AG10803 (cell line): ENCODE measurements around the gene CPXM2.
A peak's percentile ranks its signal among the peaks of the same experiment; 100 is the strongest.

Source experiments
- DNase-seq: peaks from one replicate; pipeline ENCODE4 v3.0.0; 2010; ENCODE audit warnings: low read depth
- H3K4me3 ChIP-seq: 2 replicates; pipeline ENCODE4 v1.5.1; 2011; ENCODE audit warnings: mild to moderate bottlenecking, low read length, control low read depth
- TF ChIP-seq, protein P1 (sequence below): conservative IDR thresholded peaks from 2 replicates; pipeline ENCODE4 v1.5.1; 2011; ENCODE audit warnings: mild to moderate bottlenecking, low read length, control low read depth, inconsistent platforms

CPXM2 gene

DNA sequence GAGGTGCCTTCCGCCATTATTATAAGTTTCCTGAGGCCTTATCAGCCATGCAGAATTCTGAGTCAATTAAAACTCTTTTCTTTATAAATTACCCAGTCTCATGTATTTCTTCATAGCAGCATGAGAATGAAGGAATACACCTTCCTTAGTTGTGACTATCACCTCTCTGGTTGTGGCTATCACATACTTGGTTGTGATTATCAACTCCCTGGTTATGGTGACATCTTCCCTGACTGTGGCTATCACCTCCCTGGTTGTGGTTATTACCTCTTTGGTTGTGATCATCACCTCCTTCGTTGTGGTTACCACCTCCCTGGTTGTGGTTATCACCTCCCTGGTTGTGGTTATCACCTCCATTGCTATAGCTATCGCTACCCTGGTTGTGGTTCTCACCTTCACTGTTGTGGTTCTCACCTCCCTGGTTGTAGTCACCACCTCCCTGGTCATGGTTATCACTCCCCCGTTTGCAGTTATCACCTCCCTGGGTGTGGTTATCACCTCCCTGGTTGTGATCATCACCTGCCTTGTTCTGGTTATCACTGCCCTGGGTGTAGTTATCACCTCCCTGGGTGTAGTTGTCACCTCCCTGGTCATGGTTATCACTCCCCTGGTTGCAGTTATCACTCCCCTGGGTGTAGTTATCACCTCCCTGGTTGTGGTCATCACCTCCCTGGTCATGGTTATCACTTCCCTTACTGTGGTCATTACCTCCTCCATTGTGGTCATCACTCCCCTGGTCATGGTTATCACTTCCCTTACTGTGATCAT lies 119.5 kb downstream of the CPXM2 start:
- no peak for DNase-seq

DNA sequence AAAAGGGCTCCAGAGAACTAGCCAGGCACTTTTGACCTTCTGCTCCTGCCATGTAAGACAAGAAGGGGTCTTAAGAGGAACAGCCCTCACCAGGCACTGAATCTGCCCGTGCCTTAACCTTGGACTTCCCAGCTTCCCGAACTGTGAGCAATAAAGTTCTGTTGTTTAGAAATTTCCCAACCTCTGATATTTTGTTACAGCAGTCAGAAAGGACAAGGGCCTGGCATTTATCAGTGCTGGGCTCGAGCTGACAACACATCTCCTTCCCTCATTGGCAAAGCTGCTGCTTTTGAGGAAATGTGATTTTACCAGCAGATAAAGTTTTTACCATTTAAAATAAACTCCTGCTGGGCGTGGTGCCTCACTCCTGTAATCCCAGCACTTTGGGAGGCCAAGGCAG lies 122.0 kb downstream of the CPXM2 start:
- H3K4me3 ChIP-seq = no peak overlapping the region
- DNase-seq = no peak
- TF ChIP-seq, protein P1, sequence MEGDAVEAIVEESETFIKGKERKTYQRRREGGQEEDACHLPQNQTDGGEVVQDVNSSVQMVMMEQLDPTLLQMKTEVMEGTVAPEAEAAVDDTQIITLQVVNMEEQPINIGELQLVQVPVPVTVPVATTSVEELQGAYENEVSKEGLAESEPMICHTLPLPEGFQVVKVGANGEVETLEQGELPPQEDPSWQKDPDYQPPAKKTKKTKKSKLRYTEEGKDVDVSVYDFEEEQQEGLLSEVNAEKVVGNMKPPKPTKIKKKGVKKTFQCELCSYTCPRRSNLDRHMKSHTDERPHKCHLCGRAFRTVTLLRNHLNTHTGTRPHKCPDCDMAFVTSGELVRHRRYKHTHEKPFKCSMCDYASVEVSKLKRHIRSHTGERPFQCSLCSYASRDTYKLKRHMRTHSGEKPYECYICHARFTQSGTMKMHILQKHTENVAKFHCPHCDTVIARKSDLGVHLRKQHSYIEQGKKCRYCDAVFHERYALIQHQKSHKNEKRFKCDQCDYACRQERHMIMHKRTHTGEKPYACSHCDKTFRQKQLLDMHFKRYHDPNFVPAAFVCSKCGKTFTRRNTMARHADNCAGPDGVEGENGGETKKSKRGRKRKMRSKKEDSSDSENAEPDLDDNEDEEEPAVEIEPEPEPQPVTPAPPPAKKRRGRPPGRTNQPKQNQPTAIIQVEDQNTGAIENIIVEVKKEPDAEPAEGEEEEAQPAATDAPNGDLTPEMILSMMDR = no peak

More for the DNA sequence above, 119.5 kb downstream of the CPXM2 start:
- TF ChIP-seq, protein P1 = no peak
- H3K4me3 ChIP-seq = no peak overlapping the region

DNA sequence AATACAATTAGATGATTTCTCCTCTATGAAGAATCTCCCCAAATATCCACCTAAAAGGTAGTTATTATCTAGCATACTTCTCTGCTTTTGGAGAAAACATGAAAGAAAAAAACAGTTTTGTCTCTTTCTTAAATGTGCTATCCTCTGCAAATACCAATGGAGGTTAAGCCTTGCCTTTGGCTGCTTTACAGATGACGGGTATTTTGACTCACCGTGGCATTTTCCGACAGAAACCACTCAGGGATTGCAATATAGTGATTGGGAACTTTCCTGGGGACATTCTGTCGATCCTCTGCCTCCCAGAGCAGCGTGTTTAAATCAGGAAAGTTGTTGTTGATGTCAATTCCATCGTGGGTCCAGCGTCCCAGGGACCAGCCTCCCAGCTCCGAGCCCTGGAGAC lies 124.8 kb downstream of the CPXM2 start:
- TF ChIP-seq, protein P1 = no peak
- peak; percentile 37 for DNase-seq
- no peak overlapping the region for H3K4me3 ChIP-seq

DNA sequence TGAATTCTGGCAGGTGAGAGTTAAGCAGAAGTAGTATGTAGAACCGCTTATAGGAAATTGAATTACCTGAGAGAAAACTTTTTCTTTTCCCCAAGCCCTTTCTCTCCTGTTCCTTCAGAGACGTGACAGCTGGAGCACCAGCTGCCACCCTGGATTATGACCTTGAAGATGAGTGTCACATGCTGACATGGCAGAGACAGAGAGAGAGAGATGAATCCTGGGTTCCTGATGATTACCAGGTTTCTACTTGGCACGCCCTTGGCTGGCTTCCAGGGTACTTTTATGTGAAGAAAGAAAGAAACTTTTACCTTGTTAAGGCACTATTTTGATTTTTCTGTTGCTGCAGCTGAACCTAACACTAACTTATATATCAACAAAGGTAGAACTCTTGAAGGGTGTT lies 125.6 kb downstream of the CPXM2 start:
- TF ChIP-seq, protein P1 = no peak
- no peak for DNase-seq
- no peak overlapping the region for H3K4me3 ChIP-seq

DNA sequence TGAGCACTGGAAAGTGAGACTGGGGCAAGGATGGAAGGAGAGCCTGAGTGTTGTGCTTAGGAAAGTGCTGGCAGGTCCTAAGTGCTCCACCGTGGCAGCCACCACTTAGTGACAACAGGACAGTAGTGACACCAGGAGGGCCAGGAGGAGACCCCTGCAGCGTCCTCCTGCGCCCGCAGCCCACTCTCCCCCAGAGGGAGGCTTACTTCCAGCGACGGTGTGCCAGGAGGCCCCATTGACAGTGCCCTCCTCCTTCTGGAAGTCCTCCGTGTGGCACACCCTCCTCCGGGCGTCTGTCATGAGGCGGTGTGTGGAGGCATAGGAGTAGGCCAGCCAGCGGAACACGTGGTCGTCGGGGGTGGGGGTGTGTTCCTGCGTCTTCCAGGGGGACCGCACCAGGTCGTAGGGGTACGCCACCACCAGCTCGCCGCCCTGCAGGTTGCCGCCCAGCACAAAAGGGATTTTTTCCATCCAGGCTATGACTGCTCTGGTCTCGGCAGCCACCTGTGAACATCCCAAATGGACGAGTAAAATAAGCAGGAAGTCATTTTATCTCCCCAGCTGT lies 129.9 kb downstream of the CPXM2 start:
- DNase-seq = no peak
- no peak overlapping the region for H3K4me3 ChIP-seq
- TF ChIP-seq, protein P1 = no peak

DNA sequence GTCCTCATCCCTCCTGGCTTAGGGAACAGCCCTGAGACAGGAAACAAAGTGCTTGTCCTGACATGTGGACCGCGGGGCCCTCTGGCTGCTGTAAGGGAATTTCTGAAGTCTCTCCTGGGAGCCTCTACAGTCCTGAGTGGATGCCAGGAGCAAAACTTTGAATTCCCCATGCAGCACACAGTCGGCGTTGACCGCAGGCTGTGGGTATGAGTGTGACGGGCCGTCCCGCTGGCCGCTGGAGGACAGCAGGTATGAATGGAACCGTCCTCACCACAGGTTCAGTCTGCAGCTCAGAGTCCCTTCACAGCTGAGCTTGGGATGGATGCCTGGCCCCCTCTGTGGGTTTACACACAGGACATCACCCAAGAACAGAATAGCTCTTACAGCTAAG lies 130.6 kb downstream of the CPXM2 start:
- H3K4me3 ChIP-seq = no peak overlapping the region
- DNase-seq = no peak
- TF ChIP-seq, protein P1 = no peak
